CD4-positive, alpha-beta T cell treated with Interleukin-2 at 100 ng/mL for 4 hours (primary cell): ENCODE measurements around the gene SMOC2.
"Not testable (repeated sequence)": the region's sequence is repeated elsewhere in the genome, so short reads cannot be mapped to it uniquely, and the experiment has no call there.

Experiments used
- DNase-seq: peaks from one replicate; pipeline ENCODE4 v3.0.0-alpha.2; 2020; ENCODE audit warnings: low spot score

Gene SMOC2

GRCh38 chr6:168538188-168538891 is 97.4 kb downstream of the SMOC2 start:
- not testable (repeated sequence) for DNase-seq

GRCh38 chr6:168538892-168539811 is 98.2 kb downstream of the SMOC2 start:
- no peak for DNase-seq

- no peak for DNase-seq
Measured at GRCh38 chr6:168540713-168541291, 99.8 kb downstream of the SMOC2 start.

GRCh38 chr6:168541307-168541706 is 100.3 kb downstream of the SMOC2 start:
- no peak for DNase-seq

GRCh38 chr6:168542301-168542700 is 101.3 kb downstream of the SMOC2 start:
- DNase-seq, result no peak

- no peak for DNase-seq
Measured at GRCh38 chr6:168545428-168545827, 104.4 kb downstream of the SMOC2 start.

- DNase-seq, result no peak
Measured at GRCh38 chr6:168546151-168546550, 105.2 kb downstream of the SMOC2 start.

- no peak for DNase-seq
Measured at GRCh38 chr6:168546730-168547129, 105.7 kb downstream of the SMOC2 start.

- DNase-seq, result no peak
Measured at GRCh38 chr6:168550326-168550725, 109.3 kb downstream of the SMOC2 start.

GRCh38 chr6:168554472-168554871 is 113.5 kb downstream of the SMOC2 start:
- DNase-seq, result no peak

- no peak for DNase-seq
Measured at GRCh38 chr6:168554898-168555617, 114.1 kb downstream of the SMOC2 start.

- no peak for DNase-seq
Measured at GRCh38 chr6:168555618-168556273, 114.8 kb downstream of the SMOC2 start.

- DNase-seq, result no peak
Measured at GRCh38 chr6:168557512-168557911, 116.5 kb downstream of the SMOC2 start.

GRCh38 chr6:168558686-168559085 is 117.7 kb downstream of the SMOC2 start:
- no peak for DNase-seq

GRCh38 chr6:168559574-168560098 is 118.7 kb downstream of the SMOC2 start:
- DNase-seq, result no peak

GRCh38 chr6:168560126-168560525 is 119.1 kb downstream of the SMOC2 start:
- DNase-seq, result no peak

GRCh38 chr6:168562576-168563151 is 121.7 kb downstream of the SMOC2 start:
- DNase-seq, result no peak

- DNase-seq, result no peak
Measured at GRCh38 chr6:168563656-168564055, 122.7 kb downstream of the SMOC2 start.

GRCh38 chr6:168565112-168565511 is 124.1 kb downstream of the SMOC2 start:
- DNase-seq, result no peak

- no peak for DNase-seq
Measured at GRCh38 chr6:168570211-168570610, 129.2 kb downstream of the SMOC2 start.

GRCh38 chr6:168571268-168571667 is 130.3 kb downstream of the SMOC2 start:
- no peak for DNase-seq
